Measurements from ENCODE around the gene DELE1.
A peak's percentile ranks its signal among the peaks of the same experiment; 100 is the strongest.

DELE1 gene

DNA sequence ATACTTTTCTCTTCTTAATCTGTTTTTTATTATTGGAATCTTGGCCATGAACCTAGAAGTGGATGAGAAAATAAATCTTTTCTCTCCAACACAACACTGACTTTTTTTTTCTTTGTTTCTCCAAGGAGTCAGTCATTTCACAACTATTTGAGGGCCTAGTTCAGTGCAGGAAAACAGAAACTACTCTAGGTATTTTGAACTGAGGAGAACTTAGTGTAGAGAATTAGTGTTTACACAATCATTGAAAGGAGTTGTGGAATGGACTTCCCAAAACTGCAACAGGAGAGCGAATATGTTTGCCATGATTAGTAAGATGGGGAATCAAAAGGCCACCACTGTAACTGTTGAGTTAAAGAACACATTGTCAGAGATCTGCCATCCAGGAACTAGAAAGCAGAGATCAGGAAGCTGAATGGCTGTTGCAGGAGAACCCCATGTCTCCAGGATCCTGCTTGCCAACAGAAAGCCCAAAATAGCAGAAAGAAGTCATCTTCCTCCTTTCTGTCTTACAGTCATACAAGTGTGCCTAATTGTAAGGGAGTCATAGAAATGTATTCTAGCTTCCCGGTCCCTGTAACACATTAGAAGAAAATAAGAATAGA is 25.1 kb upstream of the DELE1 start:
- ATAC-seq = no peak

DNA sequence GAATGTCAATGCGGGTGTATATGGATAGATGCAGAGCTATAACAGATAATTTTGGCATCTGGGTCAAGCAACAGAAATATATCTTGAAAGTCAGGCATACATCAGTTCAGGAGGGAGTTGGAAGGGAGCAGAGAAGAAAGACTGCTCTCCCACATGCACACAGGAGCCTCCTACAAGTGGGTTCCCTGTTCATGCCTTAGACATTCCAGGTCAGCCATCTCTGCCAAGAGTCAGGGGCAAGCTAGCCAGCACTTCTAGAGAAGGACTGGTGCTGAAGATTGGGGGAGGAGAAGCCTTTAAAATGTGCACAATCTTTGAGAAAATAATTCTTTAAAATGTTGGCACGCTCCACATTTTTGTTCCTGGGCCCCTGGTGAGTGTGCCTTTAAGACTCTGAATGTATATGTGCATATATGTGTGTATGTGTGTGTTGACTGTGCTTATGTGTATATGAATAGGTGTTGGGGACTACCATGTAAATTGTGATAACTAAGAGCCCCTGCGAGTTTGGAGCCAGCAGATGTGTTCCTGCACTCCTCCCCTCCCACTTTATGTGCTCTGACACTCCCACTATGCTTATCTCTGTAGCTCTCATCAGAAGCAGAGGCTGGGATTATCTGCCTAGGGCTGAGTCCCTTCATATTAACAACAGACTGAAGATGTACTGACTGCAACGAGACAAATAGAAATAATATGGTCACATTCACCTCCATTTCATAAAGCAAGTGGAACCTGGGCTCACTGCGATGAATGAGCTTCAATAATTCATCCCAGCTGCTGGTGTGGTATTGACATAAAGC is 21.5 kb upstream of the DELE1 start:
- no peak; the same call in 2 of the 3 replicates for ATAC-seq
- TF ChIP-seq, protein P1, sequence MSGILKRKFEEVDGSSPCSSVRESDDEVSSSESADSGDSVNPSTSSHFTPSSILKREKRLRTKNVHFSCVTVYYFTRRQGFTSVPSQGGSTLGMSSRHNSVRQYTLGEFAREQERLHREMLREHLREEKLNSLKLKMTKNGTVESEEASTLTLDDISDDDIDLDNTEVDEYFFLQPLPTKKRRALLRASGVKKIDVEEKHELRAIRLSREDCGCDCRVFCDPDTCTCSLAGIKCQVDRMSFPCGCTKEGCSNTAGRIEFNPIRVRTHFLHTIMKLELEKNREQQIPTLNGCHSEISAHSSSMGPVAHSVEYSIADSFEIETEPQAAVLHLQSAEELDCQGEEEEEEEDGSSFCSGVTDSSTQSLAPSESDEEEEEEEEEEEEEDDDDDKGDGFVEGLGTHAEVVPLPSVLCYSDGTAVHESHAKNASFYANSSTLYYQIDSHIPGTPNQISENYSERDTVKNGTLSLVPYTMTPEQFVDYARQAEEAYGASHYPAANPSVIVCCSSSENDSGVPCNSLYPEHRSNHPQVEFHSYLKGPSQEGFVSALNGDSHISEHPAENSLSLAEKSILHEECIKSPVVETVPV (CRISPR knock-in tag; IDR thresholded peaks at IDR 0.05) = no peak
- TF ChIP-seq BACH2 (CRISPR knock-in tag; IDR thresholded peaks at IDR 0.05; ENCODE audit: borderline replicate concordance) (no peak), ZNF70 (CRISPR knock-in tag; IDR thresholded peaks at IDR 0.05) (0 out of 2 replicates have a peak, but pooled peaks have one; percentile 24)

More for the DNA sequence above, 25.1 kb upstream of the DELE1 start:
- TF ChIP-seq ZC3H10 (CRISPR knock-in tag; IDR thresholded peaks at IDR 0.05) = no peak
- TF ChIP-seq, protein P2, sequence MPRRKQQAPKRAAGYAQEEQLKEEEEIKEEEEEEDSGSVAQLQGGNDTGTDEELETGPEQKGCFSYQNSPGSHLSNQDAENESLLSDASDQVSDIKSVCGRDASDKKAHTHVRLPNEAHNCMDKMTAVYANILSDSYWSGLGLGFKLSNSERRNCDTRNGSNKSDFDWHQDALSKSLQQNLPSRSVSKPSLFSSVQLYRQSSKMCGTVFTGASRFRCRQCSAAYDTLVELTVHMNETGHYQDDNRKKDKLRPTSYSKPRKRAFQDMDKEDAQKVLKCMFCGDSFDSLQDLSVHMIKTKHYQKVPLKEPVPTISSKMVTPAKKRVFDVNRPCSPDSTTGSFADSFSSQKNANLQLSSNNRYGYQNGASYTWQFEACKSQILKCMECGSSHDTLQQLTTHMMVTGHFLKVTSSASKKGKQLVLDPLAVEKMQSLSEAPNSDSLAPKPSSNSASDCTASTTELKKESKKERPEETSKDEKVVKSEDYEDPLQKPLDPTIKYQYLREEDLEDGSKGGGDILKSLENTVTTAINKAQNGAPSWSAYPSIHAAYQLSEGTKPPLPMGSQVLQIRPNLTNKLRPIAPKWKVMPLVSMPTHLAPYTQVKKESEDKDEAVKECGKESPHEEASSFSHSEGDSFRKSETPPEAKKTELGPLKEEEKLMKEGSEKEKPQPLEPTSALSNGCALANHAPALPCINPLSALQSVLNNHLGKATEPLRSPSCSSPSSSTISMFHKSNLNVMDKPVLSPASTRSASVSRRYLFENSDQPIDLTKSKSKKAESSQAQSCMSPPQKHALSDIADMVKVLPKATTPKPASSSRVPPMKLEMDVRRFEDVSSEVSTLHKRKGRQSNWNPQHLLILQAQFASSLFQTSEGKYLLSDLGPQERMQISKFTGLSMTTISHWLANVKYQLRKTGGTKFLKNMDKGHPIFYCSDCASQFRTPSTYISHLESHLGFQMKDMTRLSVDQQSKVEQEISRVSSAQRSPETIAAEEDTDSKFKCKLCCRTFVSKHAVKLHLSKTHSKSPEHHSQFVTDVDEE (CRISPR knock-in tag; IDR thresholded peaks at IDR 0.05) = no peak
- TF ChIP-seq ZNF565 (CRISPR knock-in tag; conservative IDR thresholded peaks at IDR 0.05; ENCODE audit: low read depth) = no peak

DNA sequence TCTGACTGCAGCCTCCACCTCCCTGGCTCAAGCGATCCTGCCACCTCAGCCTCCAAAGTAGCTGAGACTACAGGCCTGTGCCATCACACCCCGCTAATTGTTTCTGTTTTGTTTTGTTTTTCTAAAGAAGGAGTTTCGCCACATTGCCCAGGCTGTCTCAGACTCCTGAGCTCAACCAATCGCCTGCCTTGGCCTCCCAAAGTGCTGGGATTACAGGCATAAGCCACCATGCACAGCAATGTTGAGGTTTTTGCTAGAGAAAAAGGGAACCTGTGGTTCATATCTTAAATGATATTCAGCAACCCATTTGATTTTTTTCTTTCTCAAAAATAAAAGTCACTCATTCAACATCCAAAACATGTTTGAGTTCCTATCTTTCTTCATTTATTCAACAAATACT is 20.4 kb upstream of the DELE1 start:
- ATAC-seq = no peak
- TF ChIP-seq ISL1 (CRISPR knock-in tag; IDR thresholded peaks at IDR 0.05) (no peak), BACH2 (CRISPR knock-in tag; IDR thresholded peaks at IDR 0.05; ENCODE audit: borderline replicate concordance) (no peak)

DNA sequence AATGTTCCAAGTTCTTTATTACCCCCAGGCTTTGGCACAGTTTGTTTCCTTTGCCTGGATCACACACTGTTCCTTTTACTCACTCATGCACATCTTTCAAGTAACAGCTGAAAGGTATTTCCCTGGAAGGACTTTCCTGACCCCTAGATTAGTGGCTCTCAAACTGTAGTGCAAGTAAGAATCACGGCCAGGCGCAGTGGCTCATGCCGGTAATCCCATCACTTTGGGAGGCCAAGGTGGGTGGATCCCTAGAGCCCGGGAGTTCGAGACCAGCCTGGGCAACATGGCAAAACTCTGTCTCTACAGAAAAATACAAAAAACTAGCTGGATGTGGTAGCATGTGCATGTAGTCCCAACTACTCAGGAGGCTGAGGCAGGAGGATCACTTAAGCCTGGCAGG is 19.1 kb upstream of the DELE1 start:
- ATAC-seq = no peak
- TF ChIP-seq ISL1 (CRISPR knock-in tag; IDR thresholded peaks at IDR 0.05) (no peak), CSDC2 (CRISPR knock-in tag; IDR thresholded peaks at IDR 0.05) (no peak), BACH2 (CRISPR knock-in tag; IDR thresholded peaks at IDR 0.05; ENCODE audit: borderline replicate concordance) (no peak), ESRRG (CRISPR knock-in tag; IDR thresholded peaks at IDR 0.05) (no peak), TCF4 (CRISPR knock-in tag; IDR thresholded peaks at IDR 0.05; ENCODE audit: borderline replicate concordance) (no peak), ARNTL (CRISPR knock-in tag; IDR thresholded peaks at IDR 0.05; ENCODE audit: borderline replicate concordance, low read depth) (no peak), ZC3H10 (CRISPR knock-in tag; IDR thresholded peaks at IDR 0.05) (no peak), GLIS3 (CRISPR knock-in tag; IDR thresholded peaks at IDR 0.05) (no peak), RARB (CRISPR knock-in tag; IDR thresholded peaks at IDR 0.05) (no peak), SNAI2 (CRISPR knock-in tag; IDR thresholded peaks at IDR 0.05) (no peak), ZFP3 (CRISPR knock-in tag; IDR thresholded peaks at IDR 0.05) (no peak)
- TF ChIP-seq, protein P1 (CRISPR knock-in tag; IDR thresholded peaks at IDR 0.05) = no peak
- TF ChIP-seq, protein P3, sequence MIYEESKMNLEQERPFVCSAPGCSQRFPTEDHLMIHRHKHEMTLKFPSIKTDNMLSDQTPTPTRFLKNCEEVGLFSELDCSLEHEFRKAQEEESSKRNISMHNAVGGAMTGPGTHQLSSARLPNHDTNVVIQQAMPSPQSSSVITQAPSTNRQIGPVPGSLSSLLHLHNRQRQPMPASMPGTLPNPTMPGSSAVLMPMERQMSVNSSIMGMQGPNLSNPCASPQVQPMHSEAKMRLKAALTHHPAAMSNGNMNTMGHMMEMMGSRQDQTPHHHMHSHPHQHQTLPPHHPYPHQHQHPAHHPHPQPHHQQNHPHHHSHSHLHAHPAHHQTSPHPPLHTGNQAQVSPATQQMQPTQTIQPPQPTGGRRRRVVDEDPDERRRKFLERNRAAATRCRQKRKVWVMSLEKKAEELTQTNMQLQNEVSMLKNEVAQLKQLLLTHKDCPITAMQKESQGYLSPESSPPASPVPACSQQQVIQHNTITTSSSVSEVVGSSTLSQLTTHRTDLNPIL (CRISPR knock-in tag; IDR thresholded peaks at IDR 0.05; ENCODE audit: low read depth) = no peak

DNA sequence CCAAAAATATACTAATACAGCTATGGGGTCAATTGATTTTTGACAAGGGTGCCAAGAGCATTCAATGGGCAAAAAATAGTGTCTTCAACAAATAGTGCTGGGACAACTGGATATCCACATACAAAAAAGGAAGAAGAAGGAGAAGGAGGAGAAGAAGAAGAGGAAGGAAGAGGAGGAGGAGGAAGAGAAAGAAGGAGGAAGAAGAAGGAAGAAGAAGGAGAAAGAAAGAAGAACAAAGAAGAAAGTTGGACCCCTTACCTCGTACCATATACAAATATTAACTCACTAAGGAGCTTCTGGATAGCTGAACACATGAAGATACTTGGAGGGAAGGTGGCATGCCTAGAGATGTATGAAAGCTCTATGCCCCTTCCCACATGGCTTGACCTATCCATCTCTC is 17.2 kb upstream of the DELE1 start:
- ATAC-seq = no peak
- TF ChIP-seq, protein P2 (CRISPR knock-in tag; IDR thresholded peaks at IDR 0.05) = no peak
- TF ChIP-seq ARNTL (CRISPR knock-in tag; IDR thresholded peaks at IDR 0.05; ENCODE audit: borderline replicate concordance, low read depth) (no peak), ZC3H10 (CRISPR knock-in tag; IDR thresholded peaks at IDR 0.05) (no peak), ISL1 (CRISPR knock-in tag; IDR thresholded peaks at IDR 0.05) (no peak), ZFP30 (CRISPR knock-in tag; IDR thresholded peaks at IDR 0.05) (no peak), ZNF565 (CRISPR knock-in tag; conservative IDR thresholded peaks at IDR 0.05; ENCODE audit: low read depth) (no peak), BACH2 (CRISPR knock-in tag; IDR thresholded peaks at IDR 0.05; ENCODE audit: borderline replicate concordance) (no peak), ESRRG (CRISPR knock-in tag; IDR thresholded peaks at IDR 0.05) (no peak)
- TF ChIP-seq, protein P3 (CRISPR knock-in tag; IDR thresholded peaks at IDR 0.05; ENCODE audit: low read depth) = no peak
- TF ChIP-seq, protein P4, sequence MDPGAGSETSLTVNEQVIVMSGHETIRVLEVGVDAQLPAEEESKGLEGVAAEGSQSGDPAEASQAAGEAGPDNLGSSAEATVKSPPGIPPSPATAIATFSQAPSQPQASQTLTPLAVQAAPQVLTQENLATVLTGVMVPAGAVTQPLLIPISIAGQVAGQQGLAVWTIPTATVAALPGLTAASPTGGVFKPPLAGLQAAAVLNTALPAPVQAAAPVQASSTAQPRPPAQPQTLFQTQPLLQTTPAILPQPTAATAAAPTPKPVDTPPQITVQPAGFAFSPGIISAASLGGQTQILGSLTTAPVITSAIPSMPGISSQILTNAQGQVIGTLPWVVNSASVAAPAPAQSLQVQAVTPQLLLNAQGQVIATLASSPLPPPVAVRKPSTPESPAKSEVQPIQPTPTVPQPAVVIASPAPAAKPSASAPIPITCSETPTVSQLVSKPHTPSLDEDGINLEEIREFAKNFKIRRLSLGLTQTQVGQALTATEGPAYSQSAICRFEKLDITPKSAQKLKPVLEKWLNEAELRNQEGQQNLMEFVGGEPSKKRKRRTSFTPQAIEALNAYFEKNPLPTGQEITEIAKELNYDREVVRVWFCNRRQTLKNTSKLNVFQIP (CRISPR knock-in tag; IDR thresholded peaks at IDR 0.05; ENCODE audit: borderline replicate concordance, low read depth) = no peak
